ENCODE measurements around the gene POLE.

GRCh38 chr12:132618683-132619043 lies 68.5 kb downstream of the POLE start, which contains the start of gene P2RX2:
- TF ChIP-seq EZH2 (IDR thresholded peaks at IDR 0.05; ENCODE audit: low read length, unreplicated experiment) (no peak), CTCF (conservative IDR thresholded peaks at IDR 0.05; ENCODE audit: low read depth, low read length) (no peak)
